Parietal lobe (tissue), 2 donors: ENCODE measurements around the gene INKA2. TPM values are rescaled to one million over a fixed set of nuclear protein-coding genes. Genes with fewer than 3 reads are reported as not detected.

Source experiments
- small RNA-seq: library from RNA; depleted of rRNA; stranded (forward); fragments of <200 nt; gene quantifications from one replicate; pipeline ENCODE3, GENCODE V24; 2014; ENCODE audit warnings: low replicate concordance
- total RNA-seq: library from RNA; depleted of rRNA; stranded (reverse); fragments of >200 nt; gene quantifications from one replicate; pipeline ENCODE4 v1.2.3, GENCODE V29; 2014

INKA2 gene
- total RNA-seq: 2.8 TPM

GRCh38 chr1:111739194-111739924, at the start of gene INKA2:
TSS of gene INKA2 (minus strand) at chr1:111739395. CDS start at chr1:111739242, 153 bp downstream.

GRCh38 chr1:111755331-111756123, 16.3 kb upstream of the INKA2 start, which contains the start of gene DDX20:
TSS of gene DDX20 (plus strand) at chr1:111755901. CDS start at chr1:111755925, 24 bp downstream.

Small RNA genes lying within 50 kb of the gene (small RNA-seq; reads per million reads assigned to genes)
- 0.09 reads per million for gene INKA2

Other genes starting within 250 kb of the INKA2 start
- 2.2 TPM for gene ADORA3, start 235.8 kb downstream of the INKA2 start, total RNA-seq
- 1.3 TPM for gene TMIGD3, start 235.8 kb downstream of the INKA2 start, total RNA-seq
- 21.0 TPM for gene RAP1A, start 119.6 kb downstream of the INKA2 start, total RNA-seq
- gene DDX20, start 16.5 kb upstream of the INKA2 start, total RNA-seq: 23.8 TPM